G401 (cell line): ENCODE data around the gene MRPL9. TPM values are rescaled to one million over a fixed set of nuclear protein-coding genes. Genes with fewer than 3 reads are reported as not detected.
A peak's percentile ranks its signal among the peaks of the same experiment; 100 is the strongest.

Experiments used
- DNase-seq: peaks from one replicate; pipeline ENCODE4 v3.0.0-alpha.2; 2015; ENCODE audit warnings: low spot score
- in situ Hi-C: cut with HindIII; loops from 2 replicates; pipeline ENCODE4 v1.10.0; 2016; ENCODE audit warnings: low sequenced_read_pairs, mixed read lengths
- total RNA-seq: library from RNA; depleted of rRNA; stranded (reverse); fragments of >200 nt; shearing (Covaris generic); gene quantifications from 2 replicates; pipeline ENCODE4 v1.2.3, GENCODE V29; 2014; rRNA removed

Gene MRPL9
- total RNA-seq, 1 experiment from 2014 or later, result 173 TPM

DNA sequence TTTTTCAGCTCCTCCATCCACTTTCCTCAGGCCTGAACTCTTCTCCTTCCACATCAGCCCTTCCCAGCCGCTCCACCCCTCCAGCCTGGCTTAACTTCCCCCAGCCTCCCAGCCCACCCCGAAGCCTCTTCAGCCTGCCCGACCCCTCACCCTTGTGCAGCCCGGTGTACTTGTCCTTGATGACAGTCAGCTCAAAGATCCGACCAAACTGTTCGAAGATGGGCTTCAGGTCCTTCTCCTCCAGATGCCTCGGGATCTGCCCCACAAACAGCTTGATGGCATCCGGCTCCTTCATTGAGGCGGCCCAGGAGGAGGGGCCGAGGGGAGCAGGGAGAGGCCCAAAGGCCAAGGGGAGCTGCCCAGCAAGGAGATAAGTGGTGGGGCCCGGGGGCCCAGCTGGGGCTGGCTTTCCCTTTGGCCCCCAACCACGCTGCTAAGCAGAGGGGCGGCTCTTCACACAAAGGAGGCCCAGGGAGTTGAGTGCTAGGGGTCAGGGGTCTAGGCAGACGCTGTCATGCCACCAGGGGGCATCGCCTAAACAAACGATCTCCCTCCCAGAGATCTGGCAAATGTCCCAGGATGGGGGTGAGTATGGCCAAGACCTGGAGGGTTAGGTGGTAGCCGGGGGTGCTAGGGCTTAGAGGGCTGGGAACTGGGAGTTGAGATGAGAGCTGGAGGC lies 47.4 kb downstream of the MRPL9 start:
- in situ Hi-C loops, result no loop called here
- DNase-seq, result peak; percentile 59

DNA sequence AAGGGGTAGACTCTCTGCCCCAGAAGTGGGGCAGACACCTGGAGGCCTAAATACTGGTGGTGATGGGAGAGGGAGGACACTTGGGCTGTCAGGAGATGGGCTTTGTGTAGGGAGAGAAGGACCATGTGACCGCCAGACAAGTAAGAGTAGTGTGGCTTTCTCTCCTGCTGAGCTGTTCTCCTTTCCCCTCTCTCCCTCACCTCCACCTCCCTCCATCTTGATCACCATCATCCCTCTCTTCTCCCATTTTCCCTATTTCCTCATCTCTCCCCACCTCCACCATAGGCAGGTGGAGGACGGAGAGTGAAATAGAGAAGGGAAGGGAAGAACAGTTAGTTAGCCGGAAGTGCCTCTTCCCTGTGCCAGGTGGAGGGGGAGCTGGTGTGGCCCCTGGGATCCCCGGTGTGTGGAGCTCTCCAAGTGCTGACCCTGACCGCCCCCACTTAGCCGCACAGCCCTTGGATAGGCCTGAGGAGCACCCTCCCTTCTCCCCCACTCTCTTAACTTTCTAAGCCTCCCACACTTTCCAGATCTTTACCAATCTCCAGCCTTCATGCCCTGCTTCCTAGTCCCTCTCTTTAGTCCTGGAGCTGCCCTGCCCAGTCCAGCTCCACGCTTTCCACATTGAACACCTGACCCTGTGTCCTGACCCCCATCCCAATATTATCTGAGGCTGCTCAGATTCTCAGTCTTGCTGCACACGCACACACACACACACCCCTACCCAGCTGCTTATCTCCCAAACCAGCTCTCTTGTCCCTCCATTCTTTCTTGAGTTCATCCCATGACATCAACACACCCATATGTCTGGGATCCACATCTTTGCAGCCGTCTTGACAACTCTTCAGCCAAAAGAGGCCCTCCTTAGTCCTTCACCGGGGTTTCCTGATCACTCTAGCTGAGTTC lies 48.2 kb downstream of the MRPL9 start:
- DNase-seq, result no peak
- in situ Hi-C loops, result no loop called here

DNA sequence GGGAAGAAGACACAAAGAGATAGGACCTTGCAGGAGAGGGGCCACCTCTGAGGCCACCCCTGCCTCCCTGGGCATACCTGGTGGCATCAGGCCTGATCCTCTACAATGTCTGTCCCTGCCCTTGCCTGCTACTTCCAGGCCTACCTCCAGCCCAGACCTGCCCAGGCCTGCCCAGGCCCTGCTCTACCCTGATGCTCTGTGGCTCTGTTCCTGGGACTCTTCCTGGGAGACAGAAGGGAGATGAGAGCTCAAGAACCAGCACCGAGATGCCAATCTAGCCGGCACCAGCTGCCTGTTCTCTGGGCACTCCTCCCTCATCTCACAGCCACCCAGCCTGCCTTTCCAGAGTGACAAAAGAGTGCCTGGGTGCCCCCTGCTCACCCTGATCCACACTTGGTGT lies 49.4 kb downstream of the MRPL9 start:
- no peak for DNase-seq
- in situ Hi-C loops, result no loop called here

DNA sequence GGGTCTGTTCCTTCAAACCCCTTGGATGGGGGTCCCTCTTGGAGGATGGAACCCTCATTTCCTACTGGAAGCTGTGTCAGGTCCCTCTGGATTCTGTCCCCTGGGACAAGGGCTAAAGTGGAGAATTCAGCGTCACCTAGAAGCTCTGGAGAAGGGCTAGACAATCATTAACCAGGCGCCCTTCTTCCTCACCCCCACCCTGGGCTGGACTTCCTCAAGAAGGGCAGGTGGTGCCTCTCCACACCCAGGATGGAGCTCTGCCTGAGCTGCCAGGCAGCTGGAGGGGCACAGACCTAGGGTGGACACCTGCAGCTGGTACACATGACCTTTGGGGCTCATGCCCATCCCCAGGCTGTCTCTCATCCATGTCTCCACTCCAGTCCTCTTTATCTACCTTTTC lies 50.3 kb downstream of the MRPL9 start:
- in situ Hi-C loops, result no loop called here
- DNase-seq, result no peak

DNA sequence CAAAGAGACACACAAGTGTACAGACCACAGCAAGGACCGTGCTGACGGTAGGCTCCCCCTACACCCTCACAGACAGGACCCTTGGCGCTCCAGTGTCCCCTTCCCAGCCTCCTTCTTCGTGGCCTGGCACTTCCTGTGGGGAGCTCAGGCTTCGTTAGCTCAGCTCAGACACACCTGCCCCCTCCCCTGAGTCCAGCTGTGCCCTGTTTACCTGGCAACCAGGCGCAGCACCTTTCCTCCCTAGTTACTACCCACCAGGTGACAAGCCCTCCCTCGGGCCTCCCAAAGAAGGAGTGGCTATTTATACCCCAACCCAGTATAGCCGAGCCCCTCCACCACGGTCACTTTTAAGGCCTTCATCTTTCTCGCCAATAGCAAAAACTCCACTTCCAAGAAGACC lies 51.3 kb downstream of the MRPL9 start:
- no peak for DNase-seq
- in situ Hi-C loops, result no loop called here

DNA sequence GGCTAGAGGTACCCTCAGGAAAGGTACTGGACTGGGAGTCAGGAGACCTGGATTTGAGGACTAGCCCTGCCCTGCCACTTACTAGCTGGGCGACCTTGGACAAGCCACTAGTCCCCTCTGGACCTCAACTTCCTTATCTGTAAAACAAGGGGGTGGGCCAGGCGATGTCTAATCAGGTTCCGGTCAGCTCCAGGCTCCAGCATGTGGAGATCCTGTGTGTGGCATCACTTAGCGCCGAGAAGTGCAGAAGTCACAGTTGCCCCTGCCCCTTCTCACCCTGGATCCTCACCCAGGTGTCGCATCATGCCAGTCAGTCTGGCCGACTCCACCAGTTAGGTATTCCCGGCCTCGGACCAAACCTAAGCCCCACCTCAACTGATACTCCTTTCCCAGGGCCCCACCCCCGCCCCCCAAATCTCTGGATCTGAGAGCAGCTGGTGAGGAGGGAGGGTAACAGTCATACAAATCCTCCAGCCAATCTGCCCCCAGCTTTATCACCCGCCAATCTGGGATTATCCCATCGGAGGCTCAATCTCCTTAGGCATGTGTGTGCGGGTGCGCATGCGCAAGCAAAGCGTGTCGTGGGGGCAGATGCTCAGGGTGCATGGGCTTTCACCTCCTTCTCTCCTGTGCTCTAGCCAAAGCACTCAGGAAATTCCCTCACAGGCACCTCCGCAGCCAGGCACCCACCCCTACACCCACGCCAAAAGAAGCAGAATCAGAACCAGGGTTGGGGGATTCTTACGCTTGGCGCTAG lies 52.1 kb downstream of the MRPL9 start:
- peak; percentile 78 for DNase-seq
- in situ Hi-C loops, result no loop called here

DNA sequence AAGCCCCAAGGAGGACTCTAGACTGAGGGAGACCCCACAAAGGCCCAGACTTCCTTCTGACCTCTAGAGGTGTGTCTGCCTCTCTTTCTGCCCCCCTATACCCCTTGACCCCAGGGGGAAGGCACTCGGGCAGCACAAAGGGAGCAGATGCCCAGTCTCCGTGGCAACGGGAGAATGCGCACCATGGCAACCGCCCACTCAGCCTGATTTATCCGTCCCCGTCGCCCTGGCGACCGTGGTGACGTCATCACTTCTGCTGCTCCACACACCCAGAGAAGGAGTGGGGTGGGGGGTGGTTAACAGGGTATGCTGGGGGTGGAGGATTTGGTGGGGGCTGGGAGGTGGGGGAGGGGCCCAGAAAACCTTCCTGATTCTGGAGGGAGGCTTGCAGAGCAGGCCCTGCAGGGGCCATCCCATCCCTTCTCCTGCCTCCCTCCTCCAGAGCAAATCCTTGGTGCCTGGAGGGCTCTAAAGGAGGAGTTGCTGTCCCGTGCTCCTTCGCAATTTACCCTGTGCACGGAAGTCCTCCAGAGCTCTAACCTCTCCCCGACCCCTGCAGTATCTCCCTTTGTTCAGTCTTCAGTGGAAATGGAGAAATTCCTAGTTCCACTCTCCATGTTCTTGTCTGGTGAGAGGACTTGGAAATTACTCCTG lies 53.0 kb downstream of the MRPL9 start:
- peak; percentile 92 for DNase-seq
- in situ Hi-C loops, result no loop called here

Other genes with a start within 250 kb of the MRPL9 start
- 3.5 and 8.2 TPM in 2 replicates for gene TUFT1, start 223.2 kb downstream of the MRPL9 start, total RNA-seq
- 25.5 and 32.7 TPM in 2 replicates for gene SNX27, start 151.4 kb downstream of the MRPL9 start, total RNA-seq
- gene CELF3, start 46.7 kb downstream of the MRPL9 start, total RNA-seq, result not detected in 2 replicates
- gene RIIAD1, start 42.0 kb downstream of the MRPL9 start, total RNA-seq, result not detected in 2 replicates
- gene TDRKH, start 27.0 kb upstream of the MRPL9 start, total RNA-seq, result 20.6 and 21.2 TPM in 2 replicates
- not detected in 2 replicates for gene LINGO4, start 41.9 kb upstream of the MRPL9 start, total RNA-seq
- gene RORC, start 68.3 kb upstream of the MRPL9 start, total RNA-seq, result not detected in 2 replicates
- gene C2CD4D, start 76.3 kb upstream of the MRPL9 start, total RNA-seq, result not detected in 2 replicates
- not detected in 2 replicates for gene THEM5, start 90.2 kb upstream of the MRPL9 start, total RNA-seq
- gene THEM4, start 146.0 kb upstream of the MRPL9 start, total RNA-seq, result not detected in 2 replicates
- gene S100A10, start 230.4 kb upstream of the MRPL9 start, total RNA-seq, result not detected in 2 replicates